ENCODE measurements around the gene EDIL3.
"Not testable (repeated sequence)": the region's sequence is repeated elsewhere in the genome, so short reads cannot be mapped to it uniquely, and the experiment has no call there.

Gene EDIL3

GRCh38 chr5:84299959-84300358, 84.7 kb downstream of the EDIL3 start:
- no peak for DNase-seq (ENCODE audit: low read depth, low spot score)

DNA sequence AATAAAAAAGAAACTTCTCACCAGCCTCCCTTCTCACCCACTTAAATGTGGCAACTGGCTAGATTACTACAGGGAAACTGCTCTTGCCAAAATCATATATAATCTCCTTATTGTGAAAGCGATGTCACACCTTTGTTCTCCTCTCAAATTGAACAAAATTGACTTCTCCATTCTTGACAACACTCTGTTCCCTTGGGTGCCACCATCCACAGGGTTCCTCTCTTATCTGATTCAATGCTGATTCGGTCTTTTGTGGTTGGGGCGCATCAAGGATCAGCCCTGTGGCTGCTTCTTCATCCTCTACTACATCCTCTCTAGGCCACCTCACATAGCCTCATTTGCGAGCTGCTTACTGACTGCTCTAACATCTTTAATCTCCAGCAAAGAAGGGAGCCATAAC, 86.1 kb downstream of the EDIL3 start:
- DNase-seq (ENCODE audit: low read depth, low spot score), result no peak

DNA sequence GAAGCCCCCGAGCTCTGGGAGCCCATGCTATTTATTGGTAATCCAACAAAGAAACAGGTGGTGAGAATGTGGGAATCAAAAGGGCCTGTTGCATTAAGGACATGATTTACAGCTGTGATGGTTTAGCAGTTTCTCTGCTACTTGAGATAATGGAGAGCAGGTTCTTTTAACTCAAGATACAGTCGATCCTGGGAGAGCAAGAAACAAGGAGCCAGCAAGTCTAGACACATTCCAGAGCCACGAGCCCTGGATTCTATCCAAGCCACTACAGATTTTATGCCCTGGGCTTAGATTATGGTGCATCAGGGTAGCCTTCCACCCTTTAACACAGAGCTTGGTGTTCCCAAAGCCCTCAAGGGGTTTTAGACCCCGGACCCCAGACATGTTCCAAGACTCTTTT, 87.0 kb downstream of the EDIL3 start:
- not testable (repeated sequence) for DNase-seq (ENCODE audit: low read depth, low spot score)

GRCh38 chr5:84292788-84293653, 91.7 kb downstream of the EDIL3 start:
- DNase-seq (ENCODE audit: low read depth, low spot score), result no peak

DNA sequence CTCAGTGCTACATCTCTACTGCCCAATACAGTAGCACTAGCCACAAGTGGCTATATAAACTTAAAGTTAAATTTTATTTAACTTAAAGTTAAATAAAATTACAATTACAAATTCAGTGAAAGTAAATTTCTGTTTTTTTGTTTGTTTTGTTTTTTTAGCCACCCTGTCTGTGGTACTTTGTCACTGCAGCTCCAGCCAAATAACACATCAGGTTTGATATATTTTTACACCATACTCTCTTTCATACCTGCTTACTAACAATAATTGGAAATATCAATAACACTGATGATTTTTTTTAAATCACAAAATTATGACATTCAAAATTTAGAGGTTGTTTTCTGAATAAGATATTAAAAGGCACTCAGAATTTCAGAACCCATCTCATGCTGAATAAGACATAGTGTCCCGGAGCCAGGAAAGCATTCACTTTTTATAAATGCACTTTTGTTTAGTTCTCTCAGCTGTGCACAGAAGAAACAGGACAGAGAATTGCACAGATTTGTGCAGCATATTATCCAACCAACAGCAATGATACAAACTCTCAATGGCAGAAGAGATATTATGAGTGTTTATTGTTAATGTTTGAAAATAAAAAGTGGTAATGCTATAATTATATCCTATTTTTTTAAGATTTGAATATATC, 92.6 kb downstream of the EDIL3 start:
- no peak for DNase-seq (ENCODE audit: low read depth, low spot score)

GRCh38 chr5:84290673-84291072, 94.0 kb downstream of the EDIL3 start:
- no peak for DNase-seq (ENCODE audit: low read depth, low spot score)

DNA sequence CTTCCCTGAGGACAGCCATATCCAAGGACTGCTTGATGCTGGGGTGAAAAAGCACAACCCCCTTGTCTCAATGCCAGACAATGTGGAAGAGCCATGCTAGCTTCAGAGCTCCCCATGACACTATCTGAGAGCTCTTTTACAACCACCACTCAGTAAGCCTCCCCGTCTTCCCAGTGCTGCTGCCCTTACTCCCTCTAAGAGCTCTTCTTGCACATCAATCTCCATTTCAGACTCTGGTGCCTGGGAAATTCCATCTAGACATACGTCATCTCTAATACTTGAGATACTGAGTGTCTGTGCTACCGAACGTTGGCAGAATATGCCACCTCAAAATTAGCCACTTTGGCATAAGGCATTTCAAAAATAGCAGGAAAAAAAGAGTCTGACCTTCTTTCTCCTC, 94.5 kb downstream of the EDIL3 start:
- no peak for DNase-seq (ENCODE audit: low read depth, low spot score)

DNA sequence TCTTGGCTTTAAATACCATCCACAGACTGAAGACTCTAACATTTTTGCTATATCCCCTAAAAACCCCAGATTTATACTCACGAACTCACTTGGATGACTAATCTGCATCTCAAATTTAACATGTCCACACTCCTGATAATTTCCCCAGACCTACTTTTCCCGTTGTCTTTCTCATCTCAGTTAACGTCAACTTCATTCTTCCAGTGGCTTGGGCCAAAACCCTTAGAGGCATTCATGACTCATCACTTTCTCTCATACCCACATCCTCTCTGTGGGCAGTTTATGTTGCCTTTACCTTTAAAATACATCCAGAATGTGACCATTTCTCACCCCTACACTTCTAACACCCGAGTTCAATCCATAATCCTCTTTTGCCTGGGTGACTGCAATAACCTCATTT, 96.7 kb downstream of the EDIL3 start:
- peak; percentile 53 for DNase-seq (ENCODE audit: low read depth, low spot score)

GRCh38 chr5:84286662-84287061, 98.0 kb downstream of the EDIL3 start:
- DNase-seq (ENCODE audit: low read depth, low spot score), result no peak

DNA sequence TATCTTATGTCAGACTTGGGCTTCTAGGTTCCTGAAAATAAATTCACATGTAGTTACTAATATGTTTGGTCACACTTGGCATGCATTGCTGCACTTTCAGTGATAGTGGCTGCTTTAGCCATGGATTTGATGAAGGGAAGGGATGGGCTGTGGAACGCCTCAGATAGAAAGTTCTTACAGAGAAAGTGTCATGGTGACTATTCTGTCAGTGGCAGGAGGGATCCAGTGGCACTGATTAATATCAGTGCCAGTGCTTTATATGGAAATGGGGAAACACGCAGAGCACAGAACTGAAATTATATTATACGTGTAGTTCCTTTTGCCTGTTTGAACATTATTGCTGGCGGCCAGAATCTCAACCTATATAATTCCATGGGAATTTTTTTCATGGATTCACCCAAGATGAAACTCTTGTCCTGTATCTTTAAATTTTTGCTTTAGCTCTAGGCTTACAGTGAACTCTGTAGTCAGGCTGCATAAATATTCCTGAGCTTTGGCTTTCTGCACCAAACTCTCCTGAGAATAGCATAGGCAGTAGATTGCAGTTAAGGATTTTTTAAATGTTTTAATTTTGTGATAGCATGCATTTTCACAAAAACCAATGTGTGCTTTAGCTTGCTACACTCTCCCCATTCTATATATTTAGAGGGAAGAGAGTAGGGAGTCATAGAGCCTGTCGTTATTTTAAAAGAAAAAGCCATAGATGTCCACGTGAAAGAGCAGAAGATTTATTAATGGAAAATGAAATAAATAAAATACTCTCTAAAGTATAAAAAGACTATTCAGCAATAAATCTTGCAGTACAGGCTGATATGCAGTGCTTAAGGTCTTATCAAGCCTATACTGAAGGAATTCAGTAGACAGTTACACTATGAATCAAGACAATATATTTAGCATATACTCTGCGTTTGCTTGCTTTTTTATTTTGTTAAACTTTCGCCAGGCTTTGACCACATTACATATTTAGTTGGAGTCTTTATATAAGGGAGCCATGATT, 98.7 kb downstream of the EDIL3 start:
- DNase-seq (ENCODE audit: low read depth, low spot score), result no peak

DNA sequence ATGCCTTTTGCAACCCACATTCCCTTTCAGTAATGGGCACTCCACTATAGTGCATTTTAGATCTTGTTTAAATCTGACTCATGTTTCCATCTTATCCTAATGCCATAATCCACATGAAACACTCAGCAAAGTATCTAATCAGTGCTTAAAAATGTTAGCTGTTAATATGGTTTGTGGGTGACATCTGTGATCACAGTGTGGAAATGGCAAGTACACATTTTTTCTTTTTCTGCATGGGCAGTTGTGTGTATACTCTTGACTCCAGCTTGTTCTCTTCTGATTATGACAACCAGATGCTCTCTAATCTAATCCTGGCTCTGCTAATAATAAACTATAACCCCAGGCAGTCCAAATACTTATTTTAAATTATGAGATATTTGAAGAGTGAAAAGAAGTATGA, 103.3 kb downstream of the EDIL3 start:
- no peak for DNase-seq (ENCODE audit: low read depth, low spot score)

DNA sequence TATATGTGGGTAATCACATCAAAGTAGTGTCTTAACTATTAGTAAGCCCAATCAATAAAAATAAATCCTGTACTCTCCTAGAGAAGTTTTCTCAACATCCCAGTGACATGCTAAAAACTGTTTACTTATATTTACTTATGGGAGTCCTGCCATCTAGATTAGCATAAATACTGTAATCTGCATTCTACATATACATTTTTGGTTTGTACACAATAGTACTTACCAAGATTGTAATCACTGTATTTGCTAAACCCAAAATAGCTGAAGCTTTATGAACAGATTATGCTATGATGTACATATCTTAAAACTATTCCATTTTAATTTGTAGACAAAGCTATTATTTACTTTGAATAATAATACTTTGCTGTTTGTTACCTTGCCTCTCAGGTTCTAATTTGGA, 105.4 kb downstream of the EDIL3 start:
- DNase-seq (ENCODE audit: low read depth, low spot score), result no peak

DNA sequence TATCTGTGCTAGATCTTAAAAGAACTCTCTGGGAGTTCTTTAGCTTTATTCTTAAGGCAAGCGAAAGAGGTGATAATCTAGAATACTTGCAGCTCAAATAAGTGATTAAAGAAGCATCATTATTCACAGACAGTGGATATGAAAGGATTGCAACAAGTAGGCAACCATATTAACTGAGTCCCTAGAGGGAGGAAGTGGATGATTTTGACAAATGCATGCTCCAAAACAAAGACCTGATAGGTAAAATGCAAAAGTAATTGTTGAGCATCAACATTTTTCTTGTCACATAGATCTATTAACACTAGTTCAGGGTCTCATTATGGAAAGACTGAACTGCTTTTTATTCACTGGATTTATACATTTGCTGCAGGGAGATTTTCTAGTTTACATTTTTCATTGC, 109.1 kb downstream of the EDIL3 start:
- DNase-seq (ENCODE audit: low read depth, low spot score), result no peak

GRCh38 chr5:84274585-84275468, 109.9 kb downstream of the EDIL3 start:
- DNase-seq (ENCODE audit: low read depth, low spot score), result no peak

DNA sequence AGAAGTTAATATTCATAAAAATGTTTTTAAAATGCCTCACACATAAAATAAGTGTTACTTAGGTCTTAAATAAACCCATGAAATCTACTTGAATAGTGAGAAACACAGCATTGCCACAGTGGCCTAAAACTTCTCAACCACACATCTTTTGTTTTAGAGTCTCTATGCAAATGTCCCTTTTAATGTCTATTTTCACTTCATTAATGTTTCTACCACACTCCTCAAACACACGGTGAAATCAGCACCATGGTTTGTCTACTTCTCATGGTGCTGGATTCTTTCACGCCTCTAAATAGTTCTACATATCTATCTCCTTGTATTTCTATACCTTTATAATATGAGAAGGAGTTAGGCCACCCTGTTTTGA, 111.2 kb downstream of the EDIL3 start:
- DNase-seq (ENCODE audit: low read depth, low spot score), result no peak

GRCh38 chr5:84272771-84273516, 111.7 kb downstream of the EDIL3 start:
- DNase-seq (ENCODE audit: low read depth, low spot score), result no peak

- DNase-seq (ENCODE audit: low read depth, low spot score), result no peak
Observed at GRCh38 chr5:84265739-84266550, 118.7 kb downstream of the EDIL3 start.

- DNase-seq (ENCODE audit: low read depth, low spot score), result no peak
Observed at GRCh38 chr5:84265130-84265529, 119.5 kb downstream of the EDIL3 start.

DNA sequence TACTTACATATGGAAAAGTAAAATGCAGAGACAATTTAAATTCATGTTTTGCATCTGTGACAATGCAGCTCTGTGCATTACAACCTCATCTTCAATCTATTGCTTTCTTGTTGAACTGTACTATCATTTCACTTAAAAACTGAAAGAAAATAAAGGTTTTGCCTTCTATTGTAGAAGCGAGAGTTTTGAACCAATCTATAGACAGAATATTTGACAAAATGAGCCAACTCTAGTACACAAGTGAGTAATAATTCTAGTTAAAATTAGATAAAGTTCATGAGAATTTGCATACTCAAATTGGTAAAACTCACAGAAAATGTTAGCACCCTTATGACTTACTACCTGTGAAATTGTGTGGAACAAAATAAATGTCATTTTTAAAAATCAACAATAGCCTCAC, 123.7 kb downstream of the EDIL3 start:
- no peak for DNase-seq (ENCODE audit: low read depth, low spot score)

DNA sequence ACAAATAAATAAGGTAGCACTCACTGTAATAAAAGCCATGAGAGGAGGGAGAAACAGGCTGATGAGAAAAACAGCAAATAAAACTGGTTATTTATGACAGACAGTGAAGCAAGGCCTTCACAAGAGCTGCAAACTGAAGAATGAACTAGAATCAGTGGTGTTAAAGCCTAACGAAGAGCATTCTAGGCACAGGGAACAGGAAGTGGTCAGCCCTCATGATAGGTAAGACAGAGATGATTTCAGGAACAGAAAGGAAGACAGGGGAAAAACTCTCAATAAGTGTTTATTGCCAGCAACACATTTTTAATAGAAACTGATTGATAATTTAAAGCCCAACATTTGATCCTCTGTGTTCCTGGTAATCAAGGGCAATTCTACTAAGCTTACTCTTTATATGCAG, 124.5 kb downstream of the EDIL3 start:
- no peak for DNase-seq (ENCODE audit: low read depth, low spot score)
